Measurements from ENCODE around the gene CST11.

The CST11 gene

DNA sequence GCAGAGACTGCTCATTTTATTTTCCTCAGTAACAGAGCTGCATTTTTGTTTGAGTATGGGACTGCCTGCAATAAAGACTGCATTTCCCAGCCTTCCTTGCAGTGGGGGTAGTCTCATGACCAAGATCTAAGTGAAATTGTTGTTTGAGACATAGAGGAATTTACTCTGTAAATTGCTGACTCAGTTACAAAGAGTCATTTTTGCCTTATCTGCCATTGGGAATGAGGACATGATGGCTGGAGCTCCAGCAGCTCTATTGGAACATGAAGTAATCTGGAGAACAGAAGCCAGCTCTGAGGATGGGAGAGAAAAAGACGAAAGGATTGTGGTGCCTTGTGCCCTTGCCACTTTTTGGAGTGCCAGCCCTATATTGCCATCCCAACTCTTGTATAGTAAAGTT, 2.1 kb upstream of the CST11 start:
- DNase-seq (ENCODE audit: insufficient read length, low spot score) (no peak), FAIRE-seq (no peak)

DNA sequence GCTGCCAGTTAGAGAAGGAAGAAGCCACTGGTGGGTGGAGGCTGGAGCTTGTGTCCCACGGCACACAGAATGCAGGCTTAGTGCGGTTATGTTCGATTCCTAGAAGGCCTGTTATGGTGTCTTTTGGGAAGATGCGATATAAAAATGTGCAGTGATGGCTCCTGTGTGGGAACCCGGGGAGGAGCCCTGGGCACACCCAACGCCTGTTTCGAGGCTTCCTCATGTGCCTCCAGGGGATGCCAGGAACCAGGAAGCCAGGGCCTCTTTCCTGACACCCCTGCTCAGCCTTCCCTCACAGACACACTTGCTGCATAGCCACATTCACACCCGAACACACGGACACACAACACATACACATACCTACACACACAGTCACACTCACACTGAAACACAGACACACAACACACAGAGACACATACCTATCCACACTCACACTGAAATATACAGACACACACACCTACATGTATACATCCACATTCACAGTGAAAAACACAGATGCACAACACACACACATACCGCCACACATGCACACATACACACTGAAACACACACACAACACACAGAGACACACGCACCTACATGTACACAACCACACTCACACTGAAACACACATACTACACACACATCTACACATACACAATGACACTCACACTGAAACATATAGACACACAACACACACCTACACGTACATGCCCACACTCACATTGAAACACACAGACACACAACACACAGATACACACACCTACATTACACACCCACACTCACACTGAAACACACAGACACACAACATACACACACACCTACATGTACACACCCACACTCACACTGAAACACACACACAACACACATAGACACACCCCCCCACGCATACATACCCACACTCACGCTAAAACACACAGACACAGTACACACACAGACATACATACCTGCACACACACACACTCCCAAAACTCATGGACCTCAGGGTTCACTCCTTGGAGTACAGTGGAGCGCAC, 1.2 kb upstream of the CST11 start:
- peak; percentile 98 for FAIRE-seq
- no peak for DNase-seq (ENCODE audit: insufficient read length, low spot score)

DNA sequence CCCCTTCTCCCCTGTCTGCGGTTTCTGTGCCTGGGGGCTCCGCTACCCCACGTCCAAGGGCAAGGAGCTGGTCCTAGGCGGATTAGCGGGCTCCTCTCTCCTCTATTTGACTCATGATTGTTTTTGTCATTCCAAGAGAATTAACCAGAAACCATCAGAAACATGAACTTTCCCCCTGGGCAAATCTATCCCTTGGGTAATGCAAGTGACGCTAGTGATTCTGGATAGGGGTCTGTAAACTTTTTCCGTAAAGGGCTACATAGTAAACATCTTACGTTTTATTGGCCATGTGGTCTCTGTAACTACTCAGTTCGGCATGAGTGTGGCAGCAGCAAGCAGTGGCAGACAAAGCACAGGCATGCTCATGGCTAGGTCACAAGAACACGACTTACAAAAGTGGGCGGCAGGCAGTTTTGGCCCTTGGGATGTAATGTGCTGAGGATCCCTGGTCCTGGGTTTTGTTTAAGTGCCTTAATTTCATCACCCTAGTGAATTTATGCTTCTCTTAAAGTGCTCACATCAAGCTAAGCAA, 654 bp downstream of the CST11 start:
- FAIRE-seq: no peak

DNA sequence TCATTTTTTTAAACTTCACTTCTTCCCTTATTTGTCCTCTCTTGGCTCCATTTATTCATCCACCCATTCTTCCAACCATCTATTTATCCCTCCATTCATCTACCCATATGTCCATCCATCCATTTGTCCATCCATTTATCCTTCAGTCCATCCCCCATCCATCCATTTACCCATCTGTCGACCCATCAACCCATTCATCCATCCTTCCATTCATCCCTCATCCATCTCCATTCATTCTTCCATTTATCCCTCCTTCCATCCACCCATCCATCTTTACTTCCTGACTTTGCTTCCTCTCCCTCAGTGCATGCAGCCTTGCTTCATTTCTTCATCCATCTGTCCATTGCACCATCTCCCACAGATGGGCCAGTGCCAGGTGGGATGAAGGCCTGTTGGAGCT, 1.8 kb downstream of the CST11 start:
- DNase-seq (ENCODE audit: insufficient read length, low spot score): no peak
- no peak for FAIRE-seq

More for the DNA sequence above, 654 bp downstream of the CST11 start:
- DNase-seq (ENCODE audit: insufficient read length, low spot score): no peak

DNA sequence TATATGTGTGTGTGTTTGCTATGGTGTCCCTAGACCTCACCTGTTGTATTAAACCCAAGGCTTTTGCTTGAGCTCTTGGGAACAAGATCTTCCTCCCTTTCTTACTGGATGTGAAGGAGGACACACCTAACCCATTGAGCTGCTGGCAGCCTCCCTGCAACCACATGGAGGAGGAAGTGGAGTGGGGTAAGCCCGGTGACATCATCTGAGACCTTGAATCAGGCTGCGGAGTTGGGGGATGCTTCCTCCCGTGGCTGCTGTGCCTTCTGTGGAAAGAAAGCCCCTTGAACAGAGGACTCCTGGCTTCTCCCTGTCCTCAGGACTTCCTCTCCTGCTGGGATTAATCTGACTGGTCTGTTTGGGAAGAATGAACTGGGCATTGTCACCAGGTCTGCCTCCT, 3.3 kb downstream of the CST11 start:
- FAIRE-seq: no peak
- no peak for DNase-seq (ENCODE audit: insufficient read length, low spot score)

DNA sequence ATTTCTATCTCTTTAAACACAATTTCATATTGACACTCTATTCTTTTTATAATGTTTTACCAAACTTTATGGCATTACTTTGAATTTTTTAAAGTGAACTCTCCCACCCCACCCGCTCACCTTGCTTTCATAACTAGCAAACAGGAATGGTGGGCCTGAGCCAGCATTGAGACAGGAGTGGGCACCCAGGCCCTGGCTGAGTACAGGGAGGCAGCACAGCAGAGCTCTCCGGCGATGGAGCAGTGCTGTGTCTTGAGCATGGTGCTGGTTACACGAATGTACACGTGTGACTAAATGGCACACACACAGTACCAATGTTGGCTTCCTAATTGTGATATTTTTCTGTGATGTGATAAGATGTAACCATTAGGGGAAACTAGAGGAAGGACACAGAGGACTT, 4.5 kb downstream of the CST11 start:
- DNase-seq (ENCODE audit: insufficient read length, low spot score): no peak
- FAIRE-seq: no peak

DNA sequence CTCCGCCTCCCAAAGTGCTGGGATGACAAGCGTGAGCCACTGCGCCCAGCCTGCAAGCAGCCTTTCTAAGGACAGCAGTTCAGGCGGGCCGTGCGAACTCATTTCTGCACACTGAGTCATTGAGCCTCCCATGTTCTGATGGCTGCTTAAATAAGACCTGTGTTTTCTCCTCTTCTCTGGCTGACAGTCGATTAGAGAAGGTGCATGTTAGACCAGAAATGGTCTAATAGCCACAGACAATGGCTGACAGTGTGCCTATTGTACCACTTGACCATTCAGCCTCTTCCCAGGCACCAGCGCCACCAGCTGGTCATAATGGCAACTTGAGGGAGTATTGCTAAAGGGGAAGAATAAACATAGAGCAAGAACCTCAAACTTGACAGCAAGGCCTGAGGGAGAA, 6.2 kb downstream of the CST11 start:
- peak; percentile 14 for DNase-seq (ENCODE audit: insufficient read length, low spot score)

DNA sequence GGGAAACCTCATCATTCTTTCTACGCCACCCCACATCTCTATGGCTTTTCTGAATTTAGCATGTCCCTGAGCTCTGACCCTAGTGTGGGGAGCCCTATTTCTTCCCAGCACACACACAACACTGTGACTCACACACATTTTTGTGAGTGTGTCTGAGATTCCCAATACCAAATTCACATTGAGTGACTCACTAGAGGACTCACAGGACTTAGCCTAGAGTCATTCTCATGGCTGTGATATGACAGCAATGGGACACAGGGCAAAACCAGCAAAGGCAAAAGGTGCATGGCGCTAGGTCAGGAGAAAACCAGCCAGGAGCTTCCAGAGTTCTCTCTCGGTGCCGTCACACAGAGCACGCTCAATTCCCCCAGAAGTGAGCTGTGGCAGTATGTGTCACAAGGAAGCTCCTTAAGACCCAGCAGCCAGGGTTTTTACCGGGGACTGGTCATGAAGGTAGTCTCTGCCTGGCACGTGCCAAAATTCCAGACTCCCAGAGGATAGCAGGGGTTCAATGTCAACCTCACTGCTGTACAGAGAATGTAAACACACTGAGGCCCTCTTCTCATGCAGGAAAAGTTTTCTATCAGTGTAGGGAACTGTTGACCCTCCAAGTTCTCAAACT, 7.0 kb downstream of the CST11 start:
- FAIRE-seq (no peak), DNase-seq (ENCODE audit: insufficient read length, low spot score) (peak; percentile 26)

More for the DNA sequence above, 6.2 kb downstream of the CST11 start:
- peak; percentile 33 for FAIRE-seq

DNA sequence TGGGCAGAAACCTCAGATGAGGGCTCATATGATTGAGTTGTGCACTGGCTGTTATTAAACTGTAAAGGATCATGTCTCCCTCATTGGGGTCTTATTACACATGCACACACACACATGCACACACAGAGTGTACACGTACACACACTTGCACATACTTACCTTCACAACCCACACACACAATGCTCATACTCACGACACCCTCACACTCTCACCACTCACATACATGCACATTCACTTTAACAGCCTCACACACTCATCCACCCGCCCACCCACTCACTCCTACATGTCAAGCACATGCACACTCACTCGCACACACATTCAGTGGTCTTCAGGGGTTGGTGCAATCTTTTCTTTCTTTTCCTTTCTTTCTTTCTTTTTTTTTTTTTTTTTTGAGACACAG, 7.8 kb downstream of the CST11 start:
- no peak for FAIRE-seq
- no peak for DNase-seq (ENCODE audit: insufficient read length, low spot score)

DNA sequence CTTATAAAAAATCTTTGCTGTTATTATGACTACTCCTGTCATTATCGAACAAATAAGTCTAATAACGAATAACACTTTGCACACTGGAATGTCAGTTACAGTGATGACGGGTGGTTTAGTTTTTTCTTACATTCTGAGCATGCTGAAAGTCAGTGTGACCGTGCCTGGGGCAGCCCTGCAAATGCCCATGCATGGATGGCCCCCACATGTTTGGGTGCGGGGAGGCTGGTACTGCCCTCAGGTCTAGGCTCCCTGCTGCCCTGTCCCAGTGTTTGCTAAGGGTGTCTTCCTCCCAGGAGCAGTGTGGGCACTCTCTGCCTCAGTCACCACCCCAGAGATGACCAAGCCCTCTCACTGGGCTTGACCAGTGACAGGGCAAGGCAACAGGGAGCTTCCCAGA, 10.2 kb downstream of the CST11 start:
- DNase-seq (ENCODE audit: insufficient read length, low spot score) (no peak), FAIRE-seq (no peak)

DNA sequence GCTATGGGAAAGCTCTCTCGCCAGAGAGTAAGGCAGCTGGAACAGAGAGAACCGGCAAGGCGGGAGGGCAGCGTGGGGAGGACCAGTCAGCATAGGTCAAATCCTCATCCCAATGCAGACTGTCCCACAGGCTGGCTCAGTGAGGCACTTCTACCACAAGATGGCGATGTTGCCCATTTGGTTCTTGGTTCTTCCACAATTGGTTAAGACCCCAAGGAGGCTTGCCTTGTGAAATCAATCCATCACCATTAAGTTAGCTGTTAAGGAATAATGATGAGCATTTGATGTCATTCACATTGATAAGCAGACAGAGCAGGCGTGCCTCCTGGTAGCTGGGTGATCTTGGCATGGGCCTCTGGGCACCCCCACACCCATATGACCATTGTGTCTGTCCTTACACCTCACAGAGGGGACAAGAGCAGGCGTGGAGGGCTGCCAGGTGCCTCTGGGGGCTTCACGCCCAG, 10.8 kb downstream of the CST11 start:
- FAIRE-seq: peak; percentile 91
- peak; percentile 78 for DNase-seq (ENCODE audit: insufficient read length, low spot score)

DNA sequence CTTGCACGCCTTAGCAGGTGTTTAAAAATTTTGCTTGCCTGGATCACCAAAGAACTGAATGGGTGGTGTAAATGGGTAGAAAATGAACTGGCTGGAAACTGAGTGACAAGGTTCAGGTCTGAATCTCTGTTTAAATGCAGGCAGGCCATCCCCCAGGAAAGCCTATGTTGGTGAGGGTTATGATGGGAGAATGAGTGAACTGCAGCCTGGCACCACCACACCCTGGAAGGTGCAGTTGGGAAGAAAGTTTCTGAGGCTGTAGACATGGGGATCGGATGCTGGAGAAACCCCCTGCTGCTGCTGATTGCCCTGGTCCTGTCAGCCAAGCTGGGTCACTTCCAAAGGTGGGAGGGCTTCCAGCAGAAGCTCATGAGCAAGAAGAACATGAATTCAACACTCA, 12.7 kb downstream of the CST11 start:
- no peak for FAIRE-seq

DNA sequence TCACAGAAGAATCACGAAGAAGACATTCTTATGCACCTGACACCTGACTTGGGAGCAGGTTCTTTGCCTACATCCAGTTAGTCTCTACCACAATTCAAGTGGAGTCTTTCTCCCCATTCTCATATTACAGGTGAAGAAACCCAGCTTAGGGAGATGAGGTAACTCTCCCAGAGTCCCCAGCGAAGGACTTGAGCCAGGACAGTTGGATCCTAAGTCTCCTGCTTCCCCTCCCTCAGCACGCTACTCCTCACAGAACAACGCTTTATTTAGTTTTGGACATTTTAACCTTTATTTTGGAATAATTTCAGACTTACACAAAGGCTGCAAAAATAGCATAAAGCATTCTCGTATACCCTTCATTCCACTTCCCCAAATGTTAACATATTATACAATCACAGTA, 14.0 kb downstream of the CST11 start:
- DNase-seq (ENCODE audit: insufficient read length, low spot score) (no peak), FAIRE-seq (no peak)

More for the DNA sequence above, 12.7 kb downstream of the CST11 start:
- no peak for DNase-seq (ENCODE audit: insufficient read length, low spot score)

DNA sequence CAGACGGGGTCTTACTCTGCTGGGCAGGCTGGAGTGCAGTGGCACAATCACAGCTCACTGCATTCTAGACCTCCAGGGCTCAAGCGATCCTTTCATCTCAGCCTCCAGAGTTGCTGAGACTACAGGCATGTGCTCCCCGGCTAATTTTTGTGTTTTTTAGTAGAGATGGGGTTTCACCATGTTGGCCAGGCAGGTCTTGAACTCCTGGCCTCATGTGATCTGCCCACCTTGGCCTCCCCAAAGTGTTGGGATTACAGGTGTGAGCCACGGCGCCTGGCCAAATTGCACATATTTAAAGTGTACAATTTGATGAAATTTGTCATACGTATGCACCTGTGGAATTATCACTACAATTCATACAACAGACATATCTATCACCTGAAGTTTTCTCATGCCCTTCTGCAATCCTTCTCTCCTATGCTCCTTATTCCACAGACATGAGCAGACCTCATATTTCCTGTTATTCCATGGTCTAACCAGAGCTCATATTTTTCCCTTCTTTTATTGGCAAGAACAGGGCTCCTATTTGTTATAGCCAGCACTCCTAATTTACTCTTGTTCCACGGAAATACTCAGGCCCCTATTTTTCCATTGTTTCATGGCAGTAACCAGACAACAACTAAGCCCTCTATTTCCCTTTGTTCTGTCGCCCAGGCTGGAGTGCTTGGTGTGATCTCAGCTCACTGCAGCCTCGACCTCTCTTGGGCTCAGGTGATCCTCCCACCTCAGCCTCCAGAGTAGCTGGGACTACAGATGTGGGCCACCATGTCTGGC, 15.4 kb downstream of the CST11 start:
- no peak for DNase-seq (ENCODE audit: insufficient read length, low spot score)
- FAIRE-seq: no peak

DNA sequence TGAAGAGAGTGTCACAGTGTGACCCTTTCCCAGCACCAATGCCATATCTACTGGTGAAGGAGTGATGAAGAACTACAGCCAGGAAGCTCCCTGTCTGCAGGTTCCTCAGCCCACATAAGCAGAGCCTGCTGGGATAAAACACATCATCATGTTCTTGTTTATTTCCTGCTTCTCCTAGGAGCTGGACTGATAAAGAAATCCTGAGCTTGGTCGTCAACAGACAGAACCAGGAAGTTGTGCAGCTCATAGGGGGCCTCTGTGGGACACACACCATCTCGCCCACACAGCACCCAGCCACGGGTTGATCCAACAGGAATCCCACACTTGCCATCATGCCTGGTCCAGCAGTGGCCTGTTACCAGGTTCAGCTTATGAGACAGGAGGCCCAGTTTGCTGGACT, 16.0 kb downstream of the CST11 start:
- no peak for FAIRE-seq
- DNase-seq (ENCODE audit: insufficient read length, low spot score): no peak

DNA sequence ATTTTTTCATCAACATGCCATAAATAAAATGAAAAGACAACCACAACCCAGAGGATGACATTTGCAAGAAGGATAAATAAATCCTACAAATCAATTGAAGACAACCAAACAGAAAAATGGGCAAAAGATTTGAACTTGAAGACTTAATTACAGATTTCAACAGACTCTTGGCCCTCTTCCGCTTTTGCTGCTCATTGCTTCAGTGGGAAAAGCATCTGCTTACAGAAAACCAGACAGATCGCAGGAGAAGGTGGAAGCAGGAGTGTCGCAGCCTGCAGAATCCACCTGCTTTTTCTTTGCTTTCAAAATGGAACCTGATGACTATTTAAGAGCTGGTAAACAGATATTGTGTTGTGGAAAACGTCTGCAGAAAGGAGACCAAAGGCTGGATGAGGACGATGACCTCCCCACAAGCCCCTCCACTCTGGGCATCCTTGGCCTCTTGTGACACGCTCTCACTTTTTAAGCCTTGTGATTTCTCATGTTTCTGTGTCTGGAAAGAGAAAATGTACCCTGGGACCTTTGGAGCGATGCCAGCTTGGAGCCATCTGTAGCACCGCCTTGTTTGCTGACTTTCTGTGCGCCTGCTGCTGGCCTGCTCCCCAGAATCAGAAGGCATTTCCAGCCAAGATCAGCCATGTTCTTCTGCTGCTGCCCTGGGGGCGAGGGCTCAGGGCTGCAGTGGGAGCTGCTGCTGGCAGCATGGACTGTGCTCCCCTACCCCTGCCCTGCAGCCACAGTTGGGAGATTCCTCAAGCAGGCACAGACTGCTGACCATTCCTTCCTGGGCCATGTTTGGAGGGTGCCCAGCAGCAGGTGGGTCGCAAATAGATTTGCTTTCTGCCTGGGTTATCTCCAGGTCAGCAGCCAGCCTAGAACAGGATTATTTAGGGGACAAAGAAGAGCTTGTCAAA, 16.8 kb downstream of the CST11 start:
- no peak for DNase-seq (ENCODE audit: insufficient read length, low spot score)
- FAIRE-seq: no peak

DNA sequence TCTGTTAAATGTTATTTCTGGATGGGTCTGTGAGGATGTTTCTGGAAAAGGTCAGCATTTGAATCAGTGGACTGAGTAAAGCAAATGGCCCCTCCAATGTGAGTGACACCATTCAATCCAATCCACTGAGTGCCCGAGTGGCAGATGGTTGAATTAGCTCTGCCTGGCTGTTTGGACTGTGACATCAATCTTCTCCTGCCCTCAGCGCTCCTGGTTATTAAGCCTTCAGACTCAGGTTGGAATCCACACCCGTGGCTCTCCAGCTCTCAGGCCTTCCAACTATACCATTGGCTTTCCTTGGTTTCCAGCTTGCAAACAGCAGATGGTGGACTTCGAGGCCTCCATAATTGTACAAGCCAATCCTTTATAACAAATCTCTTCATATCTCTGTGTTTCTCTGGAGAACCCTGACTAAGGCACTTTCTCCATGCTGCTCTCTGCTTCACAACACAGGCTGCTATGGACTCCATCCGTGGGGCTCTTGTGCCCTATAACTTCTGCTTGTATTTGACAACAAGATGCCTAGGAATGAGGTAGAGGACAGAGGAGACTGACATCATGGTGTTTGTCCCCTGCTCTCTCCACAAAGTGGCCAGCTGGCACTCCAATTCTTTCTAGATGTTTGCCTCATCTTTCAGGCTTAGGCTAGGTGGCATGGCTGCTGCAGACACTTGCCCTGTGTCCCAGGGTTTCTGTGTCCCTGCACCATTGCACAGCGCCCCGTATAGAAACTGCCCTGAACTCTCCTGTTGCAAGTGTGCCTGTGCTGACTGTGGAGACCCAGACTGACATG, 18.0 kb downstream of the CST11 start:
- no peak for DNase-seq (ENCODE audit: insufficient read length, low spot score)

DNA sequence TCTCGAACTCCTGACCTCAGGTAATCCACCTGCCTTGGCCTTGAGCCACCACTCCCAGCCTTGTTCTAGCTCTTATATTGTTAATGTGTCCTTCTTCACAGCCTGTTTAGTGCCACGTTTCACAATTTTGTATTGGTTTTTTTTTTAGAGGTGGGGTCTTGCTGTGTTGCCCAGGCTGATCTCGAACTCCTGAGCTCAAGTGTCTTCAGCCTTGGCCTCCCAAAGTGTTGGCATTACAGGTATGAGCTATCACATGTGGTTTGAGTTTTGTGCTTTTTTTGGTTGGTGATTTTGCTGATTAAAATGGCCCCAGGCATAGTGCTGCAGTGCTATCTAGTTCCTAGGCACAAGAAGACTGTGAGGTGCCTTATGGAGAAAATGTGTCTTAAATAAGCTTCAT, 19.0 kb downstream of the CST11 start:
- FAIRE-seq (no peak), DNase-seq (ENCODE audit: insufficient read length, low spot score) (no peak)

More for the DNA sequence above, 18.0 kb downstream of the CST11 start:
- FAIRE-seq: no peak

DNA sequence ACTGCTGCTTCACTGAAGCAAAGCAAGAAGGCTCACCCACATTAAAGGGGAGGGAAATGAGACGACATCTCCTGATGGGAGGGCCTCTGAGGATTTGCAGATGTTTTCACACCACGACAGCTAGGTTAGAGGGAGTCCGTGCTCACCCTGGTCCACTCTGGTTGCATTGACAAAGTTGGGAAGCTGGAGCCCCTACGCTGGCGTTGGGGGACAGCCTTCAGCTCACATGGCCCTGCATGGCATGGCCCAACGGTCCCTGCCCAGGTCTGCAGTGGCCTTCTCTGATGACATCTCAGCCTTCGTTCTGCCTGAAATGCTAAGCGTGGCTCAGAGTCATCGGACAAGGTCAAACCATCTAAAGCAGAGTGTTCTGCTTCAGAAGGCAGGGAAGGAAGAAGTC, 27.5 kb downstream of the CST11 start:
- DNase-seq (ENCODE audit: insufficient read length, low spot score) (no peak), FAIRE-seq (no peak)

All from HTR-8/SVneo (cell line).